HG03460 (cell line): ENCODE data around the gene CHST7.
A peak's percentile ranks its signal among the peaks of the same experiment; 100 is the strongest.

ENCODE experiments used
- ATAC-seq: cut with Tn5 transposase; IDR thresholded peaks from one replicate; pipeline ENCODE4 v1.9.1; 2021; ENCODE audit not compliant: unreplicated experiment

The CHST7 gene

DNA sequence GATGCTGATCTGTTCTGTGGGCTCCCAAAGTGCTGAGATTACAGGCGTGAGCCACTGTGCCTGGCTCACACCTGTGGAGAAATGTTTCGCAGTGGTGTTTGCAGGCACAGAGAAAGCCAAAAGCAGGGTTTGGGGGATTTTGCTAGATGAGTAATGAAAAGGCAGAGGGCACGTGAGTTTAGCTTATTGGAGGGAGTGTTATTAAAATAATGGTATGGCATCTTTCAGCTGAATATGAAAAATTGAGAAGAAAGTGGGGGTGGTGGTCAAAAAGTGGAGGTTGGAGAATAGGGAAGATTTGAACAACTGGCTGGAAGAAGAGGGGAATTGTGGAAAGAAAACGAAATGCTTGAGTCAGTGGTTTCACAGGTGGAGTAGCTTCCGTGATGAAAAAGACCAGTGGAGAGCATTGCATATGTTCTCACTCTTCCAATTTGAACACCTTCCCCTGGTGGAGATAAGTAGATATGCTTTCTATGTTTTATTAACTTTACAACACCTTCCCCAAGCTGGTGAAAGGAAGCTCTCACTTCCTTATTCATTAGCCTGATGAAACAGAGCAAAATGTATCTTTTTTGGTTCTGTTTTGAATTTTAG lies 1.1 kb upstream of the CHST7 start:
- peak; percentile 42 for ATAC-seq

DNA sequence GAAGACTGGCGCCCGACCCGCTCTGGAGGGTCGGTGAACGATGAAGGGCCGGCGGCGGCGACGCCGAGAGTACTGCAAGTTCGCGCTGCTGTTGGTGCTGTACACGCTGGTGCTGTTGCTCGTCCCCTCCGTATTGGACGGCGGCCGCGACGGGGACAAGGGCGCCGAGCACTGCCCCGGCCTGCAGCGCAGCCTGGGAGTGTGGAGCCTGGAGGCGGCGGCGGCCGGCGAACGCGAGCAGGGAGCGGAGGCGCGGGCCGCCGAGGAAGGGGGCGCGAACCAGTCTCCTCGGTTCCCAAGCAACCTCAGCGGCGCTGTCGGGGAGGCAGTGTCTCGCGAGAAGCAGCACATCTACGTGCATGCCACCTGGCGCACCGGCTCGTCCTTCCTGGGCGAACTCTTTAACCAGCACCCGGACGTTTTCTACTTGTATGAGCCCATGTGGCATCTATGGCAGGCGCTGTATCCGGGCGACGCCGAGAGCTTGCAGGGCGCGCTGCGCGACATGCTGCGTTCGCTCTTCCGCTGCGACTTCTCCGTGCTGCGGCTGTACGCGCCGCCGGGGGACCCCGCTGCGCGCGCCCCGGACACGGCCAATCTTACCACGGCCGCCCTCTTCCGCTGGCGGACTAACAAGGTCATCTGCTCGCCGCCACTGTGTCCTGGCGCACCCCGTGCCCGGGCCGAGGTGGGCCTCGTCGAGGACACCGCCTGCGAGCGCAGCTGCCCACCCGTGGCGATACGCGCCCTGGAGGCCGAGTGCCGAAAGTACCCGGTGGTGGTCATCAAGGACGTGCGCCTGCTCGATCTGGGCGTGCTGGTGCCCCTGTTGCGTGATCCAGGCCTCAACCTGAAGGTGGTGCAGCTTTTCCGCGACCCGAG lies 568 bp downstream of the CHST7 start:
- ATAC-seq: peak; percentile 22

DNA sequence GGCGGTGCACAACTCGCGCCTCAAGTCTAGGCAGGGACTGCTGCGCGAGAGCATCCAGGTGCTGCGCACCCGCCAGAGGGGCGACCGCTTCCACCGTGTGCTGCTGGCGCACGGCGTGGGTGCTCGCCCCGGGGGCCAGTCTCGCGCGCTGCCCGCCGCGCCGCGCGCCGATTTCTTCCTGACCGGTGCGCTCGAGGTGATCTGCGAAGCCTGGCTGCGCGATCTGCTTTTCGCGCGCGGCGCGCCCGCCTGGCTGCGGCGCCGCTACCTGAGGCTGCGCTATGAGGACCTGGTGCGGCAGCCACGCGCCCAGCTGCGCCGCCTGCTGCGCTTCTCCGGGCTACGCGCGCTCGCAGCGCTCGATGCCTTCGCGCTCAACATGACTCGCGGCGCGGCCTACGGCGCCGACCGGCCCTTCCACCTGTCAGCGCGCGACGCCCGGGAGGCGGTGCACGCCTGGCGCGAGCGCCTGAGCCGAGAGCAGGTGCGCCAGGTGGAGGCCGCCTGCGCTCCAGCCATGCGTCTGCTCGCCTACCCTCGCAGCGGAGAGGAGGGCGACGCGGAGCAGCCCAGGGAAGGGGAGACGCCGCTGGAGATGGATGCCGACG lies 1.3 kb downstream of the CHST7 start:
- ATAC-seq: no peak

GRCh38 chrX:46575586-46575985 lies 2.0 kb downstream of the CHST7 start:
- no peak for ATAC-seq

GRCh38 chrX:46575991-46576392 lies 2.4 kb downstream of the CHST7 start:
- no peak for ATAC-seq

DNA sequence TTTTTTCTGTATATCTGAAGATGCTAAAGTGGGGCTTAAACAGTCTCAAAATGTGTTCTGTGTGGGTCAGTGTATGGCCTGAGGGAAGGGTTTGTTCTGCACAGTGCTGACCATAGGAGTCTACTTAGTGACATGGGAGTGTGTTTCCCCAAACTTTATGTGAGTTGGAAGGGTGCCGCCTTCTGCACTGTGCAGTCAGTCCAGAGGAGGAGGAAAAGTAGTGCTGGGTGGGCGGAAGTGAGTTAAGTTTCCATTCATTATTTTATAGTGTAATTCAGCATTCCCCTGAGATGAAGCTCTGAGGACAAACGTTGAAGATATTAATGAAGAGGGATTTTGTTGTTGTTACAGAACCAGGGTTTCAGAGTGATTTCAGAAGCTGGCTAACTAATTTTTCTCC lies 2.9 kb downstream of the CHST7 start:
- no peak for ATAC-seq

DNA sequence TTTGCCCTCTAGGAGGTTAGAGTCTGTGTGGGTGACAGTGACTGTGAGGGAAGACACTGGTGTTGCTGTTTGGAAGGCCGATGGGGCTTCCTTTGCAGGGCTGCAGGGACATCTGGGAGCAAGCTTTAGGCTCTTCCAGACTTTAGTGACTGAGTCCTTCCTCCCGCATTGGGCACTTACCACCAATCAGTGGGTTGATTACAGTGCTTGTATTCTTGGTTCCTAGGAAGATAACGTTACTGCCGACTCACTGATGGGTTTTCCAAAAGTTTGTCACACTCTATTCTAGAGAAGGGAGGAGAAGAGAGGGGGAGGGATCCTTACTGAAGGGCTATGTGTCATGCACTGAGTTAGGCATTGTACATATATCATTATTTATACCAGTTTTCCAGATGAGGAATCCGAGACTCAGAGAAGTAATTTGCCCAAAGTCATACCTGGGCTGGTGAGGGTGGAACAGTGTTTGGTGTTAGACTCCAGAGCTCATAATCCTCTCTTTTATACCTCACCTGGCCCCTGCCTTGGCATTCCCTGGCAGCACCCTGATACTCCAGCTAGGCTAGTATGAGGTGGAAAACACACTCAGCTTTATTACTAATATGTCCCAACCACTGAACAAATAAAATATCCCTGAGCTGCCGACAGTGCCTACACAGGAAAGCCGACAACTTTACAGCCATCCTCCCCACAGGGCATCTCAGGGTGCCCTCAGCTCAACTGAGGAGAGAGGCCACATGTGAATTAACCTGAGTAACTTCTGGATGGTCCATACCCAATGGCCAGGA lies 3.8 kb downstream of the CHST7 start:
- ATAC-seq: no peak

GRCh38 chrX:46579250-46579649 lies 5.7 kb downstream of the CHST7 start:
- ATAC-seq: no peak

DNA sequence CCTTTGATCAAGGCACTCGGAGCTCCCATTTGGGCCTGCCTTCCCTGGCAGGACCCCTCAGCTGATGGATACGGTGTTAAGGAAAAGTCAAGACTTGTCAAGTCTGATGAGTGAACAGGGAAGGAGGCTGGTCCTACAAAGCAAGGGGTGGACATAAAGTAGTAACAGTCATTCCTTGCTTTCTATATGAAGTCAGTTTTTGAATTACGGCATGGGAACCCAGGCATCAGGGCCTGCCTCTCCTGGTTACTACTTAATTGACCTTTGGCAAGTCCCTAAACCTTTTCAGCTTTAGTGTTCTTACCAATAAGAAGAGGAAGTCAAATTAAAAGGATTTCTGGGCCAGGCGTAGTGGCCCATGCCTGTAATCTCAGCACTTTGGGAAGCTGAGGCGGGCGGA lies 7.0 kb downstream of the CHST7 start:
- ATAC-seq: no peak

DNA sequence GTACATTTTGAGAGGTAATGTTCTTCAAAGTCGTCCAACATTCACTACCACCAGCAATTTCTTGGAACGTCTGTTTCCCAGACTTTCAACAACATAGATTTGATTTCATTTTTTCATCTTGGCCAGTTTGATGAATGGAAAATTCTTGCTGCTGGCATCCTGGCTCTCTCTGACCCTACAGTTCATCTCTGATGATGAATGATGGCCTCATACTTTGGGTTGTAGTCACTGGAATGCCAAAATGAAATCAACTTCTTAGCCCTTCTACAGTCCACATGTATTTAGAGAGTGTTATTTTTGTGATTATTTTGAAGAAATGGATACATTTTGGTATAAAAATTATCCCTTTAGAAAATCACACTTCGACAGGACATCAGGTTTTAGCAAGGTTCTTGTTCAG lies 8.8 kb downstream of the CHST7 start:
- no peak for ATAC-seq

DNA sequence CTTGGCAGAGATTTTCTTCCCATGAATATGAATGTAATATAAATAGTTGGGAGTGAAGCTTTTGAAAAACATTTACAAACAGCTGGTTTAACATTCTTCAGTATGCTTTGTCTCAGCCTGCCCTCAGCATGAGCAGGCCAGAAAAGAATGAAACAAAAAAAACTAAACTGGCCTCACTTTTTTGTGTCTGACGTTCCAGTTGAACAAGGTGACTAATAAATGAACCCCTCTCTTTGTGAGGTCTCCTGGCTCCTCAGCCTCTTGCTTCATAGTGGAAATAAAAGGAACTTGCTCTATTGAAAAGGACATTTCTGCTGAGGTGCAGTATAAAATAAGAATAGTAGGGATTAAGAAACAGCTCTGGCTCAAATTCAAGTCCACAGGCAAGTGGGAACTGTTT lies 9.4 kb downstream of the CHST7 start:
- ATAC-seq: no peak

DNA sequence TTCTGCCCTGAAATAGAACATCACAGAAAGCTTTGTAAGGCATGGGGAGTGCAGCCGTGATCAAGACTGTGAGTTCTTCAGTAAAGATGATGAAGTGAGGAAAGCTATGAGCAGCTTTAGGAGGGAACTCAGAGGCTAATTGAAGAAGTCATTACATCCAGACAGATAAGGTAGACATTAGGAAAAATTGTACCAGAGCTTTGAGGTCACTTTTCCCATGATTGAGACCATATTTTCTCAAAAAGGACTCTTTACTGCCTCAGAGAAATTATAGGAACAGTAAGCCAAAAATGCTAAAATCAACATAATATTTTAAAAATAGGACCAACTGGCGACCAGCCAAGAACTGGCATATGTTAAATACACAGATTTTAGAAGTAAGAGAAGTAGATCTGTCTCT lies 11.2 kb downstream of the CHST7 start:
- no peak for ATAC-seq

GRCh38 chrX:46587158-46587557 lies 13.6 kb downstream of the CHST7 start:
- no peak for ATAC-seq

DNA sequence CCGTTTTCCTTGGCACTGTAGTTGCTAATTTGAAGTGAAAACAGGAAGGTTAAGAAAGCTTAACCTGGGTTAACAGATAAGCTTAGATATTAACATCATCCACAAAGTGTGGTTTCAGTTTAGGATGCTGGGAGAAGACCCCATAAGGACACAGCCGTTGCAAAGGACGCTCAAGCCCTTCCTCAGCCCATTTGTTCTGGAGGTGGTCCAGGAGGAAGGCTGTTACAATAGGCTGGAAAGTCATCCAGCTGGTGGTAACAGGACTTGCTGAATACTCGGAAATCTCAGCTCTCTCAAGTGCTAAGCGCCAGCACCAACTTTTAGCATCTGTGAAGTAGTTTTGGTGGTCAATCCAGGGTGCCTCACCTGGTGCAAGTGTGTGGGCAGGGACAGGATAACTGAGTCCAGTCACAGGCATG lies 14.2 kb downstream of the CHST7 start:
- ATAC-seq: no peak

DNA sequence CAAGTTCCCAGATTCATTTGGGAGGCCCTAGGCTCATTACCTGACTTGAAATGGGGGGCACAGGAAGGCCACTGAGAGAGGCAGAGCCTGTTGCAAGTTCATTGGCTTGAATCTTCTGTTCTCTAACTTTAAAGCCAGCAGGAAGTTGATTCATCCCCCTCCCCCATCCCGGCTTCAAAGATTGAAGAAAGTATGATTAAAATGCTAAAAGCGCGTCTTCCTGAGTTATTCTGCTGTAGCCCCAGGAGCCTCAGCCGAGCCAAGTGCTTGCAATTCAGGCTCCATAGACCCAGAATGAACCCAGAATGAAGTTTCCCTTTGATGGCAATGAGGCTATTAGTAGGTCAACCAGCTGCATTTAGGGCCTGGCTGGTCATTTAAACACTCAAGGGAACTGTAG lies 14.7 kb downstream of the CHST7 start:
- no peak for ATAC-seq

- ATAC-seq: no peak
Measured at GRCh38 chrX:46589977-46590723, 16.6 kb downstream of the CHST7 start.

- ATAC-seq: no peak
Measured at GRCh38 chrX:46595084-46595483, 21.5 kb downstream of the CHST7 start.

DNA sequence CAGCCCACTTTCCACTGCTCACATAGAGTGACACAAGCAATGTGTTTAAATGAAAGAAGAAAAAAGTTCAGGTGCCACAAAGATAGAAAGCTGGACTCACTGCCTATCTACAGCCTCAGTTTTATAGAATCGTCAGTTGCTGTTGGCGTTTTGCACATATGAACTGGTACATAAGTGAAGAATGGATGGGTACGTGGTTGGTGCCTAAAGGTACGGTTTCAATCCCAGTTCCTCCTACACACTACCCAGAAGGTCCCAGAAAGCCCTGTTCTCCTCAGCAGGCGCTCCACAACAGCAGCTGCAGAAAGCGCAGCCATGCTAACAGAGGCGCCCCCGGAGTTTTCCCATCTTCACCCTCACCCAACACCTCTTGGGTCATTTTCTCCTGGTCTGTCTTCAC lies 23.6 kb downstream of the CHST7 start:
- no peak for ATAC-seq

DNA sequence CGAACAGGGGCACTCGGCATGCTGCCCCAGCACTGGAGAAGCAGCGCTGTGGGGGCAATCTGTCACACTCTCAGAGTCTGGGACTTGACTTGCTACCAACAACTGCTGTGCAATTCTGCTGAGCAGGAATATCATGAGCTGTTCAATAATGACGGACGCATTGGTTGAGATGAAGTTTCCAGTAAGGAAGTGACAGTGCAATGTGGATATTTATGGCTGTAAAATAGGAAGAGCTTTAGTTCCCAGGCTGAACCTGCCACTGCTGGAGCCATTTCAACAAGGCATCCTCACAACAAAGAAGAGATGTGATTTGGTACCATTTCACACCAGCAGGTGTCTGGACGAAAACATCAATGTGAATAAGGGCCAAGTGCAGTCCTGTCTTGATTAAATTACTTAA lies 24.2 kb downstream of the CHST7 start:
- no peak for ATAC-seq

GRCh38 chrX:46599051-46599560 lies 25.5 kb downstream of the CHST7 start:
- ATAC-seq: no peak

GRCh38 chrX:46601283-46601682 lies 27.7 kb downstream of the CHST7 start:
- no peak for ATAC-seq
